GM12891 (cell line): ENCODE data around the gene THUMPD3.

Source experiments
- PAX5 ChIP-seq: IDR thresholded peaks from 2 replicates; pipeline ENCODE4 v1.6.1; 2011; ENCODE audit warnings: low read length, moderate library complexity, mild to moderate bottlenecking; ENCODE audit not compliant: insufficient read depth, severe bottlenecking
- POLR2A ChIP-seq: IDR thresholded peaks from 2 replicates; pipeline ENCODE4 v1.6.1; 2011; ENCODE audit warnings: low read depth, low read length, control low read depth
- POLR2AphosphoS5 ChIP-seq: IDR thresholded peaks from 2 replicates; pipeline ENCODE4 v1.6.1; 2011; ENCODE audit warnings: low read depth, low read length, control low read depth
- POU2F2 ChIP-seq: IDR thresholded peaks from 2 replicates; pipeline ENCODE4 v1.6.1; 2011; ENCODE audit warnings: low read depth, mild to moderate bottlenecking, control low read depth, low read length, moderate library complexity
- SPI1 ChIP-seq: IDR thresholded peaks from 2 replicates; pipeline ENCODE4 v1.6.1; 2011; ENCODE audit warnings: low read depth, low read length, control low read depth
- TAF1 ChIP-seq: IDR thresholded peaks from 2 replicates; pipeline ENCODE4 v1.6.1; 2011; ENCODE audit warnings: low read depth, low read length, control low read depth

DNA sequence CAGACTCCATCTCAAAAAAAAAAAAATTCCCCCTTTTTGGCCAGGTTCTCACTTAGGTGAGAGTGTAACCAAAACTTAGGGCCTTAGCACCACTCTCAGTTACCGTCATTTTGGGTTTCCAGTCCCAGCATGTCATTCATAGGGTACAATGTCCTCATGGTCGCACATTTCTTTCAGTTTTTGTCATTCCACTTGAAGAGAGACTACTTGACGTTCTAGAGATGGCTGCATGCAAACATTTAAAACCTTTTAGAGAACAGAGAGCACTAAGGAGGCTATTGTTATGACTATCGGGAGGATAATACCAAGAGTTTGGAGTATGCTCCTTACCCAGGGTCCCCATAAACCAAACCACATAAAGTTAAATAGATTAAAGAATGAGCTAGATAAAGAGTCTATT is 37.9 kb upstream of the THUMPD3 start:
- no peak for TF ChIP-seq TAF1
- no peak for TF ChIP-seq POLR2A
- no peak for TF ChIP-seq PAX5
- TF ChIP-seq POLR2AphosphoS5, result no peak
- TF ChIP-seq SPI1, result peak; percentile 10; the same call in 1 of the 2 replicates
- TF ChIP-seq POU2F2, result no peak
